HG03457 (cell line): ENCODE data around the gene ARMC7.
"Not testable (repeated sequence)": the region's sequence is repeated elsewhere in the genome, so short reads cannot be mapped to it uniquely, and the experiment has no call there.

Experiments used
- ATAC-seq: cut with Tn5 transposase; IDR thresholded peaks from one replicate; pipeline ENCODE4 v1.9.1; 2021; ENCODE audit warnings: moderate number of reproducible peaks; ENCODE audit not compliant: unreplicated experiment

ARMC7 gene

DNA sequence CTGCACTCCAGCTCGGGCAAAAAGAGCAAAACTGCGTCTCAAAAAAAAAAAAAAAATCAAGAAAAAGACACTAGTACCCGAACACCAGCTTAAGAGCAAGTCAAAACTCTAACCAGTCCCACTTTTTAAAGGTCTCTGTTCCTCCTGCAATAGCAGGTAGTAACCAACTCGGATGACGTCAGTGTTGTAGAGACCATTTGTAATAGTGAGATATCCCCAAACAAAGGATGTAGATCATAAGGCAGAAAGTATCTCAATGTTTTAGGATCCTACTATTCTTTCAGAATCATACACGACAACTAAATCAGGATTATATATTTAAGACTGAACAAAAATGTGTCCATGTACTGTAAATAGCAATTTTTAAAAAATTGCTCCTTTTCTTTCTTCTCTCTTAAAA, 42.2 kb downstream of the ARMC7 start:
- ATAC-seq, result no peak

DNA sequence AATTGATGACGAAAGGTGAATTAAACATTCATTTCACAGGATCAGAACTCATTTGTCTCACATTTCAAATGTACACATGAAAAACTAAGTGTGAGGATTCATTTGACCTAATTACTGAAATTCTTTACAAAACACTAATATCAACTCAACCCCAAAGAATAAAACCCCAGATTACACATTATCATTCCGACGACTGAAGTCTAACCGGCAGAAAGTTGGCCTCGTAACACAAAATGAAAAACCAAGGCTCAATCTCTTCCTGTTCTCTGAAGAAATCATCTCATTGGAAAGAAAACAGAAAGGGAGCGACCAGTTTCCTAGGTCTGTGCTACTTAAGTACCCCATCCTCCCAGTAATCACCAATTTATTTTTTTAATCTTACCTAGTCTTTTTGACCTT, 42.8 kb downstream of the ARMC7 start:
- ATAC-seq, result no peak

DNA sequence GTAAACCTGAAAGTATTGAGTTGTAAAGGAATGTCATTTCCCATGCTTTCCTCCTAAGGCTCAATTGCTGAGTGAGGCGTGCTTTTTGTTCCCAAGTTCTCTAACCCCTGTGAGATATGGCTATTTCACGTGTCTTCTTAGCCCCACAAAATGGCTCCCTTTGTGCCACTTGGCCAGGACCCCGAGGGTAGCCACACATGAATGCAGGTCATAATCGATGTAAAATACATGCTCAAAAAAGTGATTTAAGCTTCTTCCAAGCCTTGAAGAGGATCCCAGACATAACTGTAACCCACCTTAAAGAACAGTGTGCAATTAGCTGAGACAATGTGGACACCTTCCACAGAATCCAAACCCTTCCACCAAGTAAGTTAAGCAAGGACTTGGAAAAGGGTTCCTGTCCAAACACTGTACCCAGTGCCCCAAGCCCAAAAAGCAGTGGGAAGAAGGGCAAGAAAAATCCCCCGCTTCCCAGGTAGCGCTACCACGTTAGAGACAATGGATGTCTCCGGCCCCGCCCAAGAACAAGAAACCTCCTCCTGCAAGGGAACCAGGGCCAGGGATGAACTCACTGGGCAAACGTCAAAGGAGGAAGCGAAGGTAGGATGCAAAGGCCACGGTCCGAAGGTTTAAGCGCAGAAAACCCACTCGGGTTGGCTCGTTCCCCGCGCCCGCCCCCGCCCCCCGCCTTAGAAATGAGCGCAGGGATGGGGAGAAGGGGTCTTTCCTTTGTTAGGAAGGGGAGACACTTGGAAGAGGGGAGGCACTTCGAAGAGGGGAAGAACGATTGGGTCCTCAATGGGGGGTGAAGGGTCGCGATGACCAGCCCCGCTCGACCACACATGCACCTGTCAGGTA, 43.4 kb downstream of the ARMC7 start:
- no peak for ATAC-seq

DNA sequence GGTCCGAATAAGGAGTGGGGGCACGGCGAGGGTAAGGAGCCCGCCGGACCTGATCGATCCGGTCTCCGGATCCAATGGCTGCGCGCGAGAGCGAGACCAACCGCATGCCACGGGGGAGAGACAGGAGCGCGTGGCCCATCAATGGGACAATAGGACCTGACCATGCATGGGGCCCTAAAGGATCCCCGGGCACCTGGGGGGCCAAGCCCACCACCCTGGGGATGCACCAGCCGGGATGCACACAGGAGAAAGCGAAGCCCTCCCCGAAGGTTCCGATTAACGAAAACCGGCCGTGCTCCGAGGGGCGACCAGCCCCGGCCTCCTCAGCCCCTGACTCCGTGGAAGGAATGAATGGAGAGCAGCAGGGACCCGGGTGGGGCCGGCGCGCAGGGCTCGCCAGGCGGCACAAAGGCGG, 44.0 kb downstream of the ARMC7 start:
- peak; percentile 7 for ATAC-seq

DNA sequence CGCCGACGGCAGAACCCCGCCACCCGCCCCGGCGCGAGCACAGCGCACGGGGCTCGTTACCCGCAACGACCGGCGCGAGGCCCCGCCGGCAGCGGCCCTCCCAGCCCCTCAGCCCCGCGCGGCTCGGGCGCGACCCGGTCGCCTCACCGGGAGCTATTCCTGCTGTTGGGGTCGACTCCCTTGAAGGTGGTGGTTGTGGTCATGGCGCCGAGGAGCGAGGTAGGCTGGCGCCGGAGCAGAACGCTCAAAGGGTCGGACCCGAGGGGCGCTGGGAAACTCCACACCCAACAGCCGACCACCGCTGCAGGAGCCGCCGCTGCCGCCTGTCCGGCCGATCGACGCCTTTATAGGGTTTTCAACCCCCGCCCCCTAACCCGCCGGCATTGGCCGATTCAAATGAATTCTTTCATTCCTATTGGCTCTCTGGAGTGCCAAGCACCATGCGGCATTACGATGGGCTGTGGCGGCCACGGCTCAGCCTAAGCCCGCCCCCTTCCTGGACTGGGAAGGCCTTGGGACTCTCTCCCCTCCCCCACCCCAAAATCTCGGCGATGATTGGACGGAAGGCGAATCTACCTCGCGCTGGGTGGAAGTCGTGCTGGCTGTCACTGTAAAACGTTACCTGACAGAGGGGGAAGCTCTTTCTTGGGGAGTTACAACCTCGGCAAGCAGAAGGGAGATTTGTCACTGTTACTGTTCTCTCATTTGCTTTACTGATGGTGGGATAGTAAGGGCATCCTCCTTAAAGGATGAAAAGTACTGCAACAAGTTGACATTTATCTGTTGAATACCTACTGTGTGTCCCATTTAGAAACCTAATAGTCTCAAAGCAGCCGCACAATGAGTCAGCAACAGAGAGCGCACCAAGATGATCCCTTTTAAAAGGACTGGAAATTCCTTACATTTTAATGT, 44.7 kb downstream of the ARMC7 start, which contains the start of gene JPT1:
TSS of gene JPT1 (minus strand) at position 318 of the 912 bp plus-strand sequence. CDS start at position 203, 115 bp downstream.
- peak; percentile 84 for ATAC-seq

DNA sequence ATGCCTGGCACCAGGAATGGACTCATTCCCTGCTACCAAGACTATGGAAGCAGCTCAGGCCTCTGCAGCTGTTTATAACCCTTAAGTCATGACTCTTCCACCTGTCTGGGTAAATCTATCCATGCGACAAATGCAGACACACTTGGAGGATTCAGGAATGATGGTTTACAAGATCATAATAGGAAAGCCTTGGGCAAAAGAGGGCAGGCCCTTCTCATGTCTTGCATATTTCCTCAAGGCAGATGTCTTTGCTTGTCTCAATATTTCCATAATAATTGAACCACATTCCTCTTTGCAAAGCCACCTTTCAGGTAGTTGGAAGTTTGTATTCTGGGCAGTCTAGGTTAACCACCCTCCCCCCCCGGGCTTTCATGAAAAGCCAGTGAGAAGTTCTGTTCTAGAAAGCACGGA, 45.4 kb downstream of the ARMC7 start:
- no peak for ATAC-seq

DNA sequence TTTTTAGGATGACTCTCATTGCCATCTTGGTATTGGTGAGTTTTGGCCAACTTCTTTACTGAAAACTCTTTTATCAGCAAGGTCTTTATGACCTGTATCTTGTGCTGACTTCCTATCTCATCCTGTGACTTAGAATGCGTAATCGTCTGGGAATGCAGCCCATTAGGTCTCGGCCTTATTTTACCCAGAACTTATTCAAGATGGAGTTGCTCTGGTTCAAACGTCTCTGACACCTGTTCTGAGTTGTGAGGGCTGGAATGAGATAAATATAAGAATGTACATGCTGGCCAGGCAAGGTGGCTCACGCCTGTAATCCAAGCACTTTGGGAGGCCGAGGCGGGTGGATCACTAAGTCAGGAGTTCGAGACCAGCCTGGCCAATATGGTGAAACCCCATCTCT, 48.7 kb downstream of the ARMC7 start:
- ATAC-seq, result not testable (repeated sequence)

DNA sequence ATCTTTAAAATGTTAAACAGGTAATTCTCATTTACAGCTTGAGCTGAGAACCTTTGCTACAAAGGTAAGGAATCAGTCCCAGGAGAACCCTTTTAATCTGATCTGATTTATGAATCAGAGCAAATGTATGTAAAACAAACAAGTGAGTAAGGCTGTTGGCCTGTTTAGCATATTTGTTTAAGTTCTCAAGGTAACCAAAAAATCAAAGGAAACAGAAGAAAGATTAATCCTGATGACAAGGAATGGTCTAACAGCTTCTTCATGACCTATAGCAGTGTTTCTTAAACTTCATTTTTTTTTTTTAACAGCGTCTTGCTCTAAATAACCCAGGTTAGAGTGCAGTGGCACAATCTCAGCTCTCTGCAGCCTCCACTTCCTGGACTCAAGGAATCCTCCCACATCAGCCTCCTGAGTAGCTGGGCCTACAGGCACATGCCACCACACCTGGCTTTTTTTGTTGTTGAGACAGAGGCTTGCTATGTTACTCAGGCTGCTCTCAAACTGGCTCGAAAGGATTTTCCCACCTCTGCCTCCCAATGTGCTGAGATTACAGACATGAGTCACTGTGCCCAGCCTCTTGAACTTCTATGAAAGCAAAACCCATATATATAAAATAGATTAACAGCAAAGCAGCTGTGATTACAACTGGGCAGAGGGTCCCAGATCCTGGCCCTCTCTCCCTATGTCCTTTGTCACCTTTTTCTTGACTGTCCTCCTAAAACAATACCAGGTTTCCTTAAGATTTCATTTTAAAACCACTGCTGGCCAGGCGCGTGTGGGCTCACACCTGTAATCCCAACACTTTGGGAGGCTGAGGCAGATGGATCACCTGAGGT, 49.6 kb downstream of the ARMC7 start:
- ATAC-seq, result no peak

DNA sequence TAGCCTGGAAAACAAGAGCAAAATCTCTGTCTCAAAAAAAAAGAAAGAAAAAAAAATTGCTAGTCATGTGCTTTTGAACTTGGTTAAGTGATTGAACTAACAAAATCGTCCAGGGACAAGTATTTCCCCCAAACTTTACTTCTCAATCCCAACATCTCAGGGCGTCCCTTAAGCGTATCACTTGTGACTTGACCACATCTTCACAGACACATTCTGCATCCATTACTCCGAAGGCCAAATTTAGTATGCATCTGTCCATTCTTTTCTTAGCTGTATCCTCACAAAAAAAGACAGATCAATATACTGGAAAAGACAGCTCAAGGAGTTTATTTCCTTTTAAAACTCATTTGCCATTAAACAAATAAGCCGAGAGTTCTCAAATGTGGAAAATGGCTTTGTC, 50.4 kb downstream of the ARMC7 start:
- no peak for ATAC-seq

DNA sequence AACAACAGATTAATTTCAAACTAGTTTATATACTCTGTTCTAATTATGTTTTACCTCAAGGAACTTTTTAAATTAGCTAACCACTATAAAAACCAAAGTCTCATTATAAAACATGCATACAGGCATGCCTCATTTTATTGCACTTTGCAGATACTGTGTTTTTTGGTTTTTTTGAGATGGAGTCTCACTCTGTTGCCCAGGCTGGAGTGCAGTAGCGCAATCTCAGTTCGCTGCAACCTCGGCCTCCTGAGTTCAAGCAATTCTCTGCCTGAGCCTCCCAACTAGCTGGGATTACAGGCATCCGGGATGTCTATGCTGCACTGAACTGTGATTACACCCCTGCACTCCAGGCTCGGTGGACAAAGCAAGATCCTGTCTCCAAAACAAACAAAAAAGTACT, 53.3 kb downstream of the ARMC7 start:
- no peak for ATAC-seq

DNA sequence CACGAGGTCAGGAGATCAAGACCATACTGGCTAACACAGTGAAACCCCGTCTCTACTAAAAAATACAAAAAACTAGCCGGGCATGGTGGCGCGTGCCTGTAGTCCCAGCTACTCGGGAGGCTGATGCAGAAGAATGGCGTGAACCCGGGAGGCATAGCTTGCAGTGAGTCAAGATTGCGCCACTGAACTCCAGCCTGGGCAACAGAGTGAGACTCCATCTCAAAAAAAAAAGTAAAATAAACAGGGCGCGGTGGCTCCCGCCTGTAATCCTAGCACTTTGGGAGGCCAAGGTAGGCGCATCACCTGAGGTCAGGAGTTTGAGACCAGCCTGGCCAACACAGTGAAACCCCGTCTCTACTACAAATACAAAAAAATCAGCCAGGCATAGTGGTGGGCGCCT, 54.8 kb downstream of the ARMC7 start:
- not testable (repeated sequence) for ATAC-seq

DNA sequence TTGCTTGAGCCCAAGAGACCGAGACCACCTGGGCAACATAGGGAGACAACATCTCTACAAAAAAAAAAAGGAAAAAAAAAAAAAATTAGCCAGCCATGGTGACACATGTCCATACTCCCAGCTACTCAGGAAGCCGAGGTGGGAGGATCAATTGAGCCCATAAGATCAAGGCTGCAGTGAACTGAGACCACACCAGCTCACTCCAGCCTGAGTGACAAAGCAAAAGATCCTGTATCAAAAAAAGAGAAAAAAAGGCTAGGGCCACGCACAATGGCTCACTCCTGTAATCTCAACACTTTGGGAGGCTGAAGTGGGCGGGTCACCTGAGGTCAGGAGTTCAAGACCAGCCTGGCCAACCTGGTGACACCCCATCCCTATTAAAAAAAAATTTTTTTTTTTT, 59.2 kb downstream of the ARMC7 start:
- ATAC-seq, result no peak

DNA sequence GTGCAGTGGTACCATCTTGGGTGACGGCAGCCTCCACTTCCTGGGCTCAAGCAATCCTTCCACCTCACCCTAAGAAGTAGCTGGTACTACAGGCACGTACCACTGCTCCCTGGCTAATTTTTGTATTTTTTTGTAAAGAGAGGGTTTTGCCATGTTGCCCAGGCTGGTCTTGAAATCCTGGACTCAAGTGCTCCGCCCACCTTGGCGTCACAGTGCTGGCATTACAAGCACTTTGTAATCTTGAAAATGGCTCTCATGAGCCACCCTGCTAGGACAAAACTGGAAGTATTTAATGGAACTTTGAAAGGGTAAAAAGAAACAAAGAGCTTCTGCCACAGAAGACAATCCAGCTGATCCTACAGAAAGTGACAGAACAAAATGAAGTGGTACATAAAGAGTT, 63.8 kb downstream of the ARMC7 start:
- no peak for ATAC-seq

DNA sequence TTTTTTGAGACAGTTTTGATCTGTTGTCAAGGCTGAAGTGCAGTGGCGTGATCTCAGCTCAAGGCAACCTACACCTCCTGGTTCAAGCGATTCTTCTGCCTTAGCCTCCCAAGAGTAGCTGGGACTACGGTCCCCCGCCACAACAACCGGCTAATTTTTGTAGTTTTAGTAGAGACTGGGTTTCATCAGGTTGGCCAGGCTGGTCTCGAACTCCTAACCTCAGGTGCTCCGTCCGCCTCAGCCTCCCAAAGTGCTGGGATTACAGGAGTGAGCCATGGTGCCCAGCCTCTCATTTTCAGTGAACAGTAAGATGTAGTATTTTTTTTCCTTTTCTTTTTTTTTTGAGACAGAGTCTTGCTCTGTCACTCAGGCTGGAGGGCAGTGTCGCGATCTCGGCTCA, 65.2 kb downstream of the ARMC7 start:
- no peak for ATAC-seq

DNA sequence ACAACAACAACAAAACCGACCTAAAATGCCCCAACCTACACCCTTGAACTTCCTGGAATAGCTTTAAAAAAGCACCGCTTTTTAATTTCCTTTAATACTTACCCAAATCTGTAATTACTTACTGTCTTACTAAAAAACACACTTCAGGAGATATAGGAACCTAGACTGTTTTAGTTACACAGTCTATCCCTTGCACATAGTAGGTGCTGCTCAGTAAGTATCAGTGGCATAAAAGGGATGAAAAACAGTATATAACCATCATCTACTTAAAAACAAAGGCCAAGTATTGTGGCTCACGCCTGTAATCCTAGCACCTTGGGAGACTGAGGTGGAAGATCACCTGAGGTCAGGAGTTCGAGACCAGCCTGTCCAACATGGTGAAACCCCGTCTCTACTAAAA, 66.9 kb downstream of the ARMC7 start:
- no peak for ATAC-seq

DNA sequence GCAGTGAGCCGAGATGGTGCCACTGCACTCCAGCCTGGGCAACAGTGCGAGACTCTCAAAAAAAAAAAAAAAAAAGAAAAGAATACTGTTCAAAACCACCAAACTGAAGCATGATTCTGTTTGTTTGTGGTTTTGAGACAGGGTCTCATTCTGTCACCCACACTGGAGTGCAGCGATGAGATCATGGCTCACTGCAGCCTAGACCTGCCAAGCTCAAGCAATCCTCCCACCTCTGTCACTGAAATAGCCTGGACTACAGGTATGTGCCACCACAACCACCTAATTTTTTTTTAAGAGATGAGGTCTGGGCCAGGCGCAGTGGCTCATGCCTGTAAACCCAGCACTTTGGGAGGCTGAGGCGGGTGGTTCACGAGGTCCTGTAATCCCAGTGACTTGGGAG, 68.7 kb downstream of the ARMC7 start:
- no peak for ATAC-seq
